NCI-H146 (cell line): ENCODE measurements around the gene NOS1AP.
"Not testable (repeated sequence)": the region's sequence is repeated elsewhere in the genome, so short reads cannot be mapped to it uniquely, and the experiment has no call there.

Experiments used
- DNase-seq: peaks from one replicate; lab custom pipeline; 2025; lab: John Stamatoyannopoulos, UW

NOS1AP gene

GRCh38 chr1:162069334-162070093 lies at the start of gene NOS1AP:
TSS of gene NOS1AP (plus strand) at chr1:162069691. CDS start at chr1:162070178, 487 bp downstream.
- DNase-seq = peak; percentile 84

DNA sequence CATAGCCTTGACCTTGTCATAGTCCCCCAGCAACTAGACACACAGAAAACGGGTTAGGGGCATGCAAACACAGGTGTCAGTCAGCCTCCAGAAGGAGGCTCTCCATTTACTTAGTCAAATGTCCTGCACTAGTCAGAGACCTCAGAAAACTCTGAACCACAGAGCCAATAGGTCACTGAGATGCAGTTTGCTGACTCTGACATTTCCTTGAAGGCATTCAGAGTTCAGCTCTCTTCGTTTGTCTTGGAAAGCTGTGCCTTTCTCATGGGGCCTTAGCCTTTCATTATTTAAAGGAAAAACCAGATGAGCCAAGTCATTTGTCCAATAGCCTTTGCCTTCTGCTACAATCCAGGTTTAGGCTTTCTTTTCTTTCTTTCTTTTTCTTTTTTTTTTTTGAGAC lies 49.3 kb upstream of the NOS1AP start:
- DNase-seq = no peak

- no peak for DNase-seq
Observed at GRCh38 chr1:162021124-162021523, 48.4 kb upstream of the NOS1AP start.

- no peak for DNase-seq
Observed at GRCh38 chr1:162022626-162023025, 46.9 kb upstream of the NOS1AP start.

GRCh38 chr1:162023181-162023546 lies 46.3 kb upstream of the NOS1AP start:
- DNase-seq = no peak

DNA sequence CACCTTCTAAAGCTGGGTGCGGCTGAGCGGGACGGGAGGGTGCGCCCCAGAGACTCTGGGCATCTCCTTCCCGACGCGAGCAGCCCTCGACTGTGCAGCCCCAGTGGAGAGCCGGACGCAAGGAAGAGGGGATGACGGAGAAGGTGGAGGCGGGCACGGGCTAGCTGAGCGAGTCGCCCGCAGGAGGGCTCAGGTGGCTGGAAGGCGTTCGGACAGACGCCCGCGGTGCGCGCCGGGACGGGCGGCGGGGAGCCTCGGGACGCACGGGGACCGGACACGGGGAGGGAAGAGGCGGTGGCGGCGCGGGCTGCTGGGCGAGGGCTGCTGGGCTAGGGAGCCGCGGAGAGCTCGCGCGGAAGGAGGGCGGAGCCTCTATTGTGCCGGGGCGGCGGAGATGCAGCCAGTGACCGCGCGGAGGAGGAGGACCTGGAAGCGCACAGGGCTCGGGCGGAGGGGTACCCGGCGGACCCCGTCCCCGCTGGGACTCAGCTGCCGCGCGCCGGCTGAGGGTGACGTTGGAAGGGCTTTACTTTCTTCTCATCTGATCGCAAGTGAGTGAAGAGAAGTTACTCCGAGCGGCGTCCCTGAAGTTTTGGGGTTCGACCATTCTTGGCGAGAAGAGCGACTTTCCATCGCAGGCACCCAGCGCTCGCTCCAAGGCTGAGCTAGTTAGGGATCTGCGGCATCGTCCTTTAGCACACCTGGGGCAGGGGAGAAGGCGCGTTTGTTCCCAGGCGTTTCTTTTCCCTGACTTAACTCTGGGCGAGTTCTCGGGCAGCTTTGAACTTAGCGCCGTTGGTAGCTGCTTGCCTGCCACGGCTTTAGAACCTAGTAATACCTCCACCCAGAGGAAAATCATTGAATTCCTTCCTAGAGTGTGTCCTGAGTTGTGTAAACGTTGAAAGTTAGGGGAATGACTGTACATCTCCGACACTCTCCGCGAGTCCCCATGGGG lies 45.7 kb upstream of the NOS1AP start, which contains the start of gene OLFML2B:
TSS of gene OLFML2B (minus strand) at position 323 of the 955 bp plus-strand sequence. CDS start 439 bp downstream, outside the sequence.
- peak; percentile 75 for DNase-seq

DNA sequence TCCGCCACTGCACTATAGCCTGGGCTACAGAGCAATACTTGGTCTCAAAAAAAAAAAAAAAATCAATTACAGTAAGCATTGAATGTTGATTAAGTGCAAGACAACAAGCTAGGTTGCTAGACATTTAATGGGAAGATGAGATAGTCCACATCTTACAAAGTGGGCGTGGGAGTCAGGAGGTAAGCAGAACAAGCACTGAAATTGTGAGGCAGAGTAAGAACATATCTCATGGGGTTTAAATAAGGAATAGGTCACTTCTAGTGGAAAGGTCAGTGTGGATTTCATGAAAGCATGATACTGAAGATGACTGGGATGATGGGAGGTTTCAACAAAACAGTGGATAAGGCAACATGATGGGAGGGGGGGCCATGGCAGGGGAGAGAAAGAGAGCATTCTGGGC lies 44.0 kb upstream of the NOS1AP start:
- no peak for DNase-seq

- no peak for DNase-seq
Observed at GRCh38 chr1:162026881-162027280, 42.6 kb upstream of the NOS1AP start.

GRCh38 chr1:162028726-162029125 lies 40.8 kb upstream of the NOS1AP start:
- DNase-seq = no peak

- DNase-seq = no peak
Observed at GRCh38 chr1:162029157-162029556, 40.3 kb upstream of the NOS1AP start.

DNA sequence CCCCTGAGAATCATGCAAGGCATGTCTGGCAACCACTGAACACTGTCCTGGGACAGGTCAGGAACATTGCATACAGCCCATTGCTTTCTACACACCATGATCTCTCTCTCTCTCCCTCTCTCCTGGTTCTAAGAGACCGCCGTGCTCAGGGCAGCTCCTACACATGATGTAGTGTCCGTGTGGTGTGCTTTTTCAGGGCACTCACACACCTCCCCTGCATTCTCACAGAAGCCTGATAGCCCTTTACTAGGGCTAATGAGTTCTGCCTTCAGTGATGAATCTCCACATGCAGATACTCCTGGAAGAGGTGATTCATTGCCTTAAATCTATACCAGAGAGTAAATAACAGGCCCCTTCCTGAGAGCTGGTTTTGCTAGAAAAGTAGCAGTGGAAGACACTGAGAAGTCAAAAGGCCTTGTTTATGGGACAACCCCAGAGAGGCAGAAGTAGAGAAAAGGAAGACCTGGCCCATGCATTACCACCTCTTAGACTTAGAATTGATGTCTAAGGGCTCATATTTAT lies 38.7 kb upstream of the NOS1AP start:
- no peak for DNase-seq

DNA sequence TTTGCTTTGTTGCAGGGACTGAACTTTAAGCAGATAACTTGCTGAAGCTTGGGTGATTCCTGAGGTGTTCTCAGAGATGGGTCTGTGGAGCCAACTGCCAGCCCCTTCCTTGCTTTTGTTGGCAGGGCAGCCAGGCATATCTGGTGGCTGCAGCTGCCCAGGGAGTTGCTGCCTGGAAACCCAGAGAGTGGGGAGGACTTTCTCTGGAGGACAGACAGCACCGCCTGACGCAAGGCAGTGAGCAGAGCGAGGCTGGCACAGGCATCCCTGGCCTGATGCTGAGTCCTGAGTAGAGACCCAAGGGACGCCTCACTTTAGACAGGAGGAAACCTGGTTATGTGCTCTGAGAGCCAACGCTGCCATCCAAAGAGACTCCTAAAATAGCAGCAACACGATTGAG lies 36.1 kb upstream of the NOS1AP start:
- DNase-seq = peak; percentile 27

DNA sequence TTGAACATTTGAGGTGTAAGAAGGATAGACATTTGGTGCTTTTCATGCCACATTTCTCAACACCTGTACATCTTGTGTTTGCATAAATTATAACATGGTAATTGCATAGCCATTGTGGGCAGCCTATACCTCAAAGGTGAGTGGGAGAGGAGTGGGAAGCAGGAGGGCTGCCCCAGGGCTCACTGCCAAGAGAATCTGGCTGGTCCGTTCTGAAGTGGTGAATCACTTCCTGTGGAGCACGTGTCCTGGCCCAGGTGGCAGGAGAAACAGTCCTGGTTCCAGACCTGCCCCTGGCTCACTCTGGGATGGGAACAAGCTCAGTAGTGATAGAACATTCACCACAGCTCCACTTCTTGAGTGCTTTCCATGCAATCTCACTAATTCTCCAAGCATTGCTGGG lies 34.2 kb upstream of the NOS1AP start:
- no peak for DNase-seq

DNA sequence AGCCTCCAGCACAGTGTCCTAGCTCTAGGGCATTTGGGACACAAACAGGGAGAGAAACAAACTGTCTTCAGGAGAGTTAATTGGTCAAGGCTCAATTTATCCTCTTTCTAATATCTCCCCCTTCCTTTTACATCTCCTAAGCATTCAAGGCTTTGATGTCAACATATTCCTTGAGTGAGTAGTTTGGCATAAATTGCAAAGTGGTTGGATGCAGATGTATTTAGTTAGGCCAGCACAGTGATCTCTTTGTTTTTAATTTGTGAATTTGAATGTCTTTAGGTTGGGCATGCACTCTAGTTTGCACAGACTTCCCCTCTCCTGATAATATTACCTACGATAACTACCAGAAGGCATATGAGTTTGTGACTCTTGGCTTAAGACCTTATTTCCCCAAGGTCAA lies 33.3 kb upstream of the NOS1AP start:
- DNase-seq = no peak

- no peak for DNase-seq
Observed at GRCh38 chr1:162038624-162039023, 30.9 kb upstream of the NOS1AP start.

- no peak for DNase-seq
Observed at GRCh38 chr1:162040001-162040400, 29.5 kb upstream of the NOS1AP start.

DNA sequence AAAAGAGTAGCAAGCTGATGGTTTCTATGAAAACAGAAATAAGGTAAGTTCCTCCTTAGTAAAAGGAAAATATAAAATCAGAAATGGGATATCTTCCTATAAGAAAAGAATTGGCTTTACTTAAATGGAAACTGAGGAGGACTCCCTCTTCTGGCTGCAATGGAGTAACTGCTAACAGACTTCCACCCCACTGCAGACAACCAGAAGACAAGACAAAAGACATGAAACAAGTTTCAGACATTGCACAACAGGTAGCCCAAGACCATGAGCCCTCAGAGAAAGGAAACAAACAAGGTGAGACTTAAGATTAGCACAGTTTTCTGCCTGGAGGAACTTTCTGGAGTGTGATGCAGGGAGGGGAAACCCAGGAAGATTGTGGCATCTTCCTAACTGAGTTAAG lies 28.8 kb upstream of the NOS1AP start:
- DNase-seq = peak; percentile 16

GRCh38 chr1:162042361-162042760 lies 27.1 kb upstream of the NOS1AP start:
- no peak for DNase-seq

- DNase-seq = no peak
Observed at GRCh38 chr1:162046921-162047320, 22.6 kb upstream of the NOS1AP start.

DNA sequence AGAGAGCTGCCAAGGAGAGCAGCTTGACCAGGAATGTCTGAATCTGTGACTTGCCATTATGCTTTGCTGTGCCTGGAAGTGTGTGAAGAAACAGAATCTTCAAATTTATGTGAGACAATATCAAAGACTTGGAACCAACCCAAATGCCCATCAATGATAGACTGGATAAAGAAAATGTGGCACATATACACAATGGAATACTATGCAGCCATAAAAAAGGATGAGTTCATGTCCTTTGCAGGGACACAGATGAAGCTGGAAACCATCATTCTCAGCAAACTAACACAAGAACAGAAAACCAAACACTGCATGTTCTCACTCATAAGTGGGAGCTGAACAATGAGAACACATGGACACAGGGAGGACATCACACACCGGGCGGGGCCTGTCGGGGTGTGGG lies 15.5 kb upstream of the NOS1AP start:
- DNase-seq = not testable (repeated sequence)

GRCh38 chr1:162055062-162055461 lies 14.4 kb upstream of the NOS1AP start:
- DNase-seq = no peak

DNA sequence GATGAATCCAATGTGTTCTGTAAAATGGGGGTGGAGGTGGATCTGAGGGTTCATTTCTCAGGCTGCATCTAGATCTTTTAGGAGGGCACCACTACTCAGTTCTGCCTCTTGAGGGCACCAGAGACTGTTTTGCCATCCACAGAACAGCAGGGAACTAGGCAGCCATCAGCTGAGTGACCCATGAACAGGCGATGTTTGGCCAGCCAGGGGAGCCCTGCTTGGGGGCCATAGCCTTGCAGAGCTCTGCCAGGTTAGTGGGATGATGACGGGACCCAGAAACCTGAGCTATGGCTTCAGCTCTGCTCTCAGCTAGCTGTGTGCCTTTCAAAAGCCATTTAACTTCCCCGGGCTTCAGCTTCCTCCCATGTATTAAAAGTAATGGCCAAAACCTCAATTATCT lies 13.4 kb upstream of the NOS1AP start:
- peak; percentile 70 for DNase-seq

DNA sequence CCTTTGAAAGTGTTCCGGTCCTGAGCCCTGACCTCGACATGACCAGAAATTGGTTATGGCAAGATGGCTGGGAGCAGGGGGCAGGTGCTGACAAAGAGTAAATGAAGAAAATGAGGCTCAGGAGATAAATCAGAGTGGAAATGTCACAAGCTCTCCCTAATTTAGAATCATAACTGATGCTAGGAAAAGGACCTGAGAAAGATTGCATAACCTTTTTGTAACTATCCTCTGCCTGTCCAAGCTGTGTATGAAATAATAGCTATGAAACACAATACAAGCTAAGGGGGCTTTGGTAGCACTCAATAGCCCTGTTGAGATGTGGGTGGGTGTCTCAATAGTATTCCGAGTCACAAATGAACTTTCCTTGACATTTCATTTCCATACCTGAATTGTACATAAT lies 12.9 kb upstream of the NOS1AP start:
- no peak for DNase-seq
